LHCN-M2 (cell line): ENCODE measurements around the gene PREX1. TPM values are rescaled to one million over a fixed set of nuclear protein-coding genes. Genes with fewer than 3 reads are reported as not detected.
A peak's percentile ranks its signal among the peaks of the same experiment; 100 is the strongest.

Experiments used
- DNase-seq: peaks from one replicate; pipeline ENCODE4 v3.0.0-alpha.2; 2012; ENCODE audit warnings: low read depth
- total RNA-seq: library from RNA; depleted of rRNA; stranded (reverse); fragments of >200 nt; gene quantifications from 2 replicates; pipeline ENCODE4 v1.2.3, GENCODE V29; 2014; rRNA removed

PREX1 gene
- total RNA-seq, 1 experiment from 2014 or later, result 28.7 TPM

- DNase-seq, result no peak
Measured at GRCh38 chr20:48586730-48587129, 241.1 kb downstream of the PREX1 start.

GRCh38 chr20:48585061-48585870, 242.5 kb downstream of the PREX1 start:
- DNase-seq, result no peak

DNA sequence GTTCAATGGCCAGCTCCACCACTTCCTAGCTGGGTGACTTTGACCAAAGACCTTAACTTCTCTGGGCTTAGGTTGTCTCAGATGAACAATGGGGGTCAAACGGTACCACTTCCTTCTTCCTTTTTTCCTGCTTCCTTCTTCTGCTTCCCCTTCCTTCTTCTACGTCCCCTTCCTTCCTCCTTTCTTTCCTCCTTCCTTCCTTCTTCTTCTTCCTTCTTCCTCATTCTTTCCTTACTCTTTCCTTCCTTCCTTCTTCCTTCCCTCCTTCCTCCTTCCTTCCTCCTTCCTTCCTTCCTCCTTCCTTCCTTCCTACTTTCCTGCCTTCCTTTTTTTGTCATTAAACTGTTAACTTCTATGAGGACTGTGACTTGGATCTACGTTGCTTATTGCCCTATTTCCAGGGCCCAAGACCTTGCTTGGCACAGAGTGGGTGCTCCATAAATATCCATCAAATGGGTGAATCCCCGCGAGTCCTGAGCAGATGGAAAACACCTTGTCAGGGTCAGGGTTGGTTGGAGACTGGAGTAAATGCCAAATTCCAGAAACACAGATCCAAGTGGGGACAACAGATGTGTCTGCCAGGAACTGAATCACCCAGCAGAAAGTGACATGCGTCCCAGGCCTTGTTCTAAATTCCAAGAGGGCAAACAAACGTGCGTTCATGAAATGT, 243.3 kb downstream of the PREX1 start:
- no peak for DNase-seq

DNA sequence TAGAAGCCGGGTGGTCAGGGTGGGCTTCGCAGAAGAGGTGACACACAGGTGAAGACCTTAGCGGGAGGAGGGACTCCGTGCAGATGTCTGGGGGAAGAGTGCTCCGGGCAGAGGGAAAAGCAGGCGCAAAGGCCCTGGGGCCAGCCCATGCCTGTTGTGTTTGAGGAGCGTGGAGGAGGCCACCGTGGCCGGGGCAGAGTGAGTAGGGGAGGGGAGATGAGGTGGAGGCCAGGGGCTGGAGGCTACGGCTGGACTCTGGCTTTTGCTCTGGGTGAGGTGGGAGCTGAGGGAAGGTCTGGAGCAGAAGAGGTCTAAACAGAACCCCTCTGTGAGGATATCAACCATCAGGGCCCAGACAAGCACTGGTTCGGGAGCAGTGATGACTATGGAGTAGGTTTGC, 244.0 kb downstream of the PREX1 start:
- no peak for DNase-seq

DNA sequence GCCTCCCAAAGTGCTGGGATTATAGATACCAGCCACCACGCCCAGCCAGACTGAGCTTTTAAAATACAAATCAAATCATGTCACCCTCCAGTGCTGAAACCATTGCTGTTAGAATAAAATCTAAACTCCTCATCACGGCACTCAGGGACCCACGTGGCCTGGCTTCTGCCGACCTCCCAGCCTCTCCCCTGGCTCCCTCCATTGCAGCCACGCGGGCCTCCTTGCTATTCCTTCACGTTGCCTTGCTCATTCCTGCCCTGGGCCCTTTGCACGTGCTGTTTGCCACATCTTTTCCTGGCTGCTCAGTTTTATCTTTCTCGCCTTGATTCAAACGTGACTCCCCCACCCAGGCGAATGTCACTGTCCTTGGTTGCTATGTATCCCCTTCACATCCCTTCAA, 244.6 kb downstream of the PREX1 start:
- DNase-seq, result no peak

DNA sequence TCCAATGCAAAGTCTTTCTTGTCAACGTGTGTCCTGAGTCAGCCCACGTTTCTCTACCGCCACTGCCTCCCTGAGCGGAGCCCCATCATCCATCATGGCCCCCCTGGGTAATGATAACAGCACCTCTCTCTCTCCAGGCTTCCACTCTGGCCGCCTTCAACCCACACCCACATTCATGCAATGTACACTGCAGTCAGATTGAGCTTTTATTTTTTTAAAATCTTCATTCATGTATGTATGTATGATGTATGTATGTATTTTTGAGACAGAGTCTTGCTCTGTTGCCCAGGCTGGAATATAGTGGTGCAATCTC, 245.2 kb downstream of the PREX1 start:
- DNase-seq, result no peak

DNA sequence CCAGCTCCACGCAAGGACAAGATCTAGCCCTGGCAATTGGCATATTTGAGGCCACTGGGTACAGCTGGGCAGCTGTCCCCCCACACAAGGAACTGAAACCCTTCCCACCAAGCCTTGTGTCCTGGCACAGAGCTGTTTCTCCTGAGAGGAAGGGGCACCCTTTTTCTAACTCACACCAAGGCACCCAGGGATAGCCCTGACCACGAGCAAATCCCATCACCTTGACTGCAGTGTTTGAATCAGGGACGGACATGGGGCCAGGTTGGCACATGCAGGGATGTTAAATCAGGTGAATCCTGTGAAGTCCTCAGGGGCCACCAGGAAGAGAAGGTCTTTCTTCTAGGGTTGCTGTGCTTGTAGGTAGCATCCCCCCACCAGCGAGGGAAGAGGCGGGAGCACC, 246.6 kb downstream of the PREX1 start:
- DNase-seq, result no peak

DNA sequence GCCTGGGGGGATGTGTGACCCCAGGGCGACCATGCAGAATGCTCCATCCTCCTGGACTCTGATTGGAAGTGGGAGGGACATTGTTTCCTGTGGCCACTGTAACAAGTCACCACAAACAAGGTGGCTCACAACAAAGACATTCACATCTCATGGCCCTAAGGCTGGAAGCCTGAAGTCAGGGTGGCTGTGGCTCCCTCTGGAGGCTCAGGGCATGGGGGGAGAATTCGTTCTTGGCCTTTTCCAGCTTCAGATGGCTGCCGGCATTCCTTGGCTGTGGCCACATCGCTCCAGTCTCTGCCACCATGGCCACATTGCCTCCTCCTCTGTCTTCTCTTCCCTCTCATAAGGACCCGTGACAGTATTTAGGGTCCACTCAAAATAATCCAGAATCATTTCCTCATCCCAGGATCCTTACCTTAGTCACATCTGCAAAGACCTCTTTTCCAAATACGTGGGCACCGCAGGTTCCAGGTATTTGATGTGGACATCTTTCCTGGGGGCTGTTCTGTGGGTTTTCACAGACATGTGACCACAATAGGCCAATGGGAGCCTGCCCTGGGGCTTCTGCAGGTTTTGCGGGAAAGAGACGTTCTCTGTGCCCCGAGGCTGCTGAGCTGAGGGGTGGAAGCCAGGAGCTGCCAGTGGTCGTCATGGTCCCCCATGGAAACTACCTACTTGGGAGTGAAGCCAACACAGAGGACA, 249.3 kb downstream of the PREX1 start:
- no peak for DNase-seq

GRCh38 chr20:48577557-48577956, 250.2 kb downstream of the PREX1 start:
- no peak for DNase-seq

DNA sequence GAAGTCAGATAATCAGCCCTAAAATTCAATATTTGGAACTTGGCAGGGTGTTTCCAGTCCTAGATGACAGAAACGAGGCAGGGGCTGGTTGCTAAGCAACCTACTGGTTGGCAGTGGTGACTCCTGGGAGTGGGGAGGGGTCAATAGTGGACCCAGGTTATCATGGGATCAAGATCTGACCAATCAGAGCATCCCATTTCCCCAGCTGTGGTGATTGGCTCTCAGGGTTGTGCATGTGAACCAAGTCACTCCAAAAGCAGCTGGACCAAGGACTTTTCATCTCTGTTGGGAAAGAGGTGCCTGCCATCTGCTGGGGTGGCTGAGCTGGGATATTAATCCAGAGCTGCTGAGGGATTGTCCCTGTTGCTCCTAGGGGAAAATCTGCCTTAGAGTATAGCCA, 253.4 kb downstream of the PREX1 start:
- DNase-seq, result peak; percentile 8

Other genes starting within 250 kb of the PREX1 start
- gene ARFGEF2, start 93.7 kb upstream of the PREX1 start, total RNA-seq, result 30.2 and 32.9 TPM in 2 replicates
- gene CSE1L, start 218.3 kb upstream of the PREX1 start, total RNA-seq, result 177 and 201 TPM in 2 replicates